AG04450 (cell line): Measurements from ENCODE around the gene TAB3. TPM values are rescaled to one million over a fixed set of nuclear protein-coding genes. Genes with fewer than 3 reads are reported as not detected.

Experiments used
- CTCF ChIA-PET: fragments of 300-600, 350-600 bp; formaldehyde crosslinking; extraction: SDS; loops from one replicate; lab custom pipeline; 2022; ENCODE audit warnings: antibody characterized with exemption, inconsistent platforms; lab: Charles Lee
- POLR2A ChIA-PET: fragments of 350-600 bp; formaldehyde crosslinking; extraction: SDS; loops from one replicate; lab custom pipeline; 2021; ENCODE audit warnings: antibody characterized with exemption, inconsistent platforms; lab: Yijun Ruan, JAX
- DNase-seq: peaks from one replicate; pipeline ENCODE4 v3.0.0-alpha.2; 2011; ENCODE audit warnings: low read depth, low spot score
- H3K27ac ChIP-seq: one replicate; pipeline ENCODE4 v1.5.1; 2012; ENCODE audit warnings: low read depth, low read length, control low read depth
- H3K27me3 ChIP-seq: one replicate; pipeline ENCODE4 v1.6.0; 2012; ENCODE audit warnings: low read length; ENCODE audit not compliant: control insufficient read depth, insufficient read depth
- H3K4me3 ChIP-seq: 2 replicates; pipeline ENCODE4 v1.5.1; 2011; ENCODE audit warnings: mild to moderate bottlenecking, low read depth, low read length, control low read depth
- H3K9me3 ChIP-seq: 2 replicates; pipeline ENCODE4 v1.5.1; 2012; ENCODE audit warnings: low read length; ENCODE audit not compliant: control insufficient read depth, insufficient read depth
- CTCF ChIP-seq: IDR thresholded peaks from 2 replicates; pipeline ENCODE4 v1.5.1; 2011; ENCODE audit warnings: low read depth, low read length, control low read depth, inconsistent platforms
- polyA plus RNA-seq: library from polyadenylated mRNA; depleted of rRNA; stranded (reverse); fragments of >200 nt; gene quantifications from 2 replicates; pipeline ENCODE4 v1.2.3, GENCODE V29; 2011

The TAB3 gene
- polyA plus RNA-seq, 1 experiment = 14.9 TPM

- no peak for TF ChIP-seq CTCF
- ChIA-PET CTCF (no interaction called here), POLR2A (interaction anchor here (0.6 kb wide), 1 partner anchor 94 kb away, joined by 4 read pairs; no protein-coding TSS in a partner anchor)
- Histone ChIP-seq H3K4me3 (no peak overlapping the region), H3K27ac (no peak overlapping the region), H3K9me3 (no peaks in the 10 kb centered on the region), H3K27me3 (no peaks in the 10 kb centered on the region)
- DNase-seq = no peak
Measured at GRCh38 chrX:30821116-30821515, 67.9 kb downstream of the TAB3 start.

GRCh38 chrX:30819080-30819479 is 70.0 kb downstream of the TAB3 start:
- no peak for TF ChIP-seq CTCF
- no peak overlapping the region for H3K4me3 ChIP-seq
- H3K27me3 ChIP-seq = no peaks in the 10 kb centered on the region
- ChIA-PET CTCF (no interaction called here), POLR2A (no interaction called here)
- DNase-seq = no peak
- no peaks in the 10 kb centered on the region for H3K9me3 ChIP-seq
- H3K27ac ChIP-seq = no peak overlapping the region

GRCh38 chrX:30816079-30816478 is 73.0 kb downstream of the TAB3 start:
- no peak for TF ChIP-seq CTCF
- Histone ChIP-seq H3K4me3 (no peak overlapping the region), H3K27ac (no peak overlapping the region), H3K27me3 (no peaks in the 10 kb centered on the region), H3K9me3 (no peaks in the 10 kb centered on the region)
- no peak for DNase-seq
- ChIA-PET CTCF (no interaction called here), POLR2A (no interaction called here)

GRCh38 chrX:30814978-30815377 is 74.1 kb downstream of the TAB3 start:
- Histone ChIP-seq H3K4me3 (no peak overlapping the region), H3K27me3 (no peaks in the 10 kb centered on the region), H3K9me3 (no peaks in the 10 kb centered on the region), H3K27ac (no peak overlapping the region)
- no peak for DNase-seq
- no peak for TF ChIP-seq CTCF
- ChIA-PET POLR2A (no interaction called here), CTCF (no interaction called here)

- no peaks in the 10 kb centered on the region for H3K27me3 ChIP-seq
- DNase-seq = no peak
- ChIA-PET POLR2A (no interaction called here), CTCF (no interaction called here)
- H3K4me3 ChIP-seq = no peak overlapping the region
- no peaks in the 10 kb centered on the region for H3K9me3 ChIP-seq
- no peak overlapping the region for H3K27ac ChIP-seq
- no peak for TF ChIP-seq CTCF
Measured at GRCh38 chrX:30812326-30812725, 76.7 kb downstream of the TAB3 start.
